Measurements from ENCODE around the gene UBE3C.
"Not testable (repeated sequence)": the region's sequence is repeated elsewhere in the genome, so short reads cannot be mapped to it uniquely, and the experiment has no call there.

UBE3C gene

DNA sequence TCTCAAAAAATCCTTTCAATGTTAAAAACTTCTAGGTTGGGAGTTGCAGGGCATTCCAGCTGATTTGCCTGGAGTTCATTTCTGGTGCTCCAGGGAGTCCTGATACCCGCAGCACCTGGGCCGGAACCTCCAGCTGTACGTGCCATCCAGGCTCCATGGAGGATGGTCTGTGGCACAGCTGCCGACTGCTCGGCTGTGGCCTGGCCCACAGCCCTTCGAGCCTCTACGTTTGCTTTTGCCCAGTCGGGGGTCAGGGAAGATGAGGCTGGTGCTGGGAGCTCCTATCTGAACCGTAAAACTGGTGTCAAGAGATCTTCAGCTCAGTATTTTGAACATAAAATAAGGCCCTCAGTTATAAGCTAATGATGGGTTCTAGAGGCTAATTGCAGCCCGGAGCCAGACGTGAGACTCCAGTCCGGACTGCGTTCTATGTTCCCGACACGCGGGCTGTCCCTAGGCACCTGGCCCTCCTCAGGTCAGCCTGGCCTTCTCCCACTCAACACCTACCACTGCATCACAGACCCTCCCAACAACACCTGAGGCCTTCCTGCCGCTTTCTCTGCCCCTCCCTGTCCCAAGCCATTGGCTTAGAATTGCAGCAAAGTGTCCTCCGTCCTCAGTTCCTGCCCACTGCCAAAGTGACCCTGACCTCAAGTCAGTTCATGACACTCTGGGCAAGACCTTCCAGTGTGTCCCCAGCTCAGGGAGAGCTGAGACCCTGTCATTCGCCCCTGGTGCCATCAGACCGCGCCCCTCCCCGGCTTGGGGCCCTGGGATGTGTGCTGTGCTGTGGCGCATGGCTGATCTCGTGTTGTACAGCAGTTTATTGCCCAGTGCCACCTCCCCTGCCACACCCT is 133.9 kb downstream of the UBE3C start:
- Histone ChIP-seq H3K4me3 (ENCODE audit: low read length) (no peak overlapping the region), H3K36me3 (ENCODE audit: control insufficient read depth, insufficient read depth, low read length) (peaks cover 17% of the 10 kb centered on the region), H3K27me3 (ENCODE audit: control insufficient read depth, insufficient read depth, low read length) (no peaks in the 10 kb centered on the region), H3K27ac (ENCODE audit: low read depth, low read length) (peak overlapping the region; percentile 4), H3K9ac (ENCODE audit: low read length) (peak overlapping the region; percentile 10), H3K4me1 (ENCODE audit: control insufficient read depth, insufficient read depth, low read length) (no peaks in the 10 kb centered on the region)

DNA sequence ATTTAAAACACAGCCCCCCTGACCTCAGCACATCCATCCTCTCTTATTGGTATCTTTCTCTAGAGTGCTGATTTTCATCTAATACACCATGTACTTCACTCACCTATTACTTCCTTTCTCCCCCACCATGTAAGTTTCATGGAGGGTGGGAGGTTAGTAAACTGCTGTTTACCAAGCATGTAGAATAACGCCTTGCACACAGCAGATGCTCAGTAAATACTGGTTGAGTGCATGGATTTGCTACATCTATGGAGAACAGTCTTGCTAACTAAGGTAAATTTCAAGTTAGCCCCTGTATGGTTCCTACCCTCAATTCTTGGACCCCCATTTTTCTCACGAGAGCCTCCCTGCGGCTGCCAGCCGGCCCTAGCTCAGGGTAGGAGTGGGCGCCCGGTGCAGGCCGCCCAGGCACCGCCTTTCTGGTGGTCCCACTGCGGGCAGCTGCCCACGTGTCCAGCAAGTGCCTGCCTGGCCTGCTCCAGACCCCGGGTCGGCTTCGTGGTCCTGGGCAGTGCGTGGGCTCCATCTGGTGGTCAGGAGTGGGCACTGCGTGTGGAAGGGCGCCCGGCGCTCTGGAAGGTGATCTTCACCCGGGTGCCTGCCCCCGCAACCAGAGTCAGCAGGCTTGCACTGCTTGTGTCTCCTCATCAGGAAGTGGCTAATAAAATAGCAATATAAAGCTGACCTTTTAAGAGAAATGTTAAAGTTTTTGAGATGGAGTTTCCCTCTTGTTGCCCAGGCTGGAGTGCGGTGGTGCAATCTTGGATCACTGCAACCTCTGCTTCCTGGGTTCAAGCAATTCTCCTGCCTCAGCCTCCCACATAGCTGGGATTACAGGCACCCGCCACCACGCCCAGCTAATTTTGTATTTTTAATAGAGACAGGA is 134.7 kb downstream of the UBE3C start:
- H3K4me3 ChIP-seq (ENCODE audit: low read length): no peak overlapping the region
- H3K36me3 ChIP-seq (ENCODE audit: control insufficient read depth, insufficient read depth, low read length): peaks cover 9% of the 10 kb centered on the region
- H3K27ac ChIP-seq (ENCODE audit: low read depth, low read length): no peak overlapping the region
- H3K9ac ChIP-seq (ENCODE audit: low read length): no peak overlapping the region
- H3K4me1 ChIP-seq (ENCODE audit: control insufficient read depth, insufficient read depth, low read length): no peaks in the 10 kb centered on the region
- H3K27me3 ChIP-seq (ENCODE audit: control insufficient read depth, insufficient read depth, low read length): no peaks in the 10 kb centered on the region

DNA sequence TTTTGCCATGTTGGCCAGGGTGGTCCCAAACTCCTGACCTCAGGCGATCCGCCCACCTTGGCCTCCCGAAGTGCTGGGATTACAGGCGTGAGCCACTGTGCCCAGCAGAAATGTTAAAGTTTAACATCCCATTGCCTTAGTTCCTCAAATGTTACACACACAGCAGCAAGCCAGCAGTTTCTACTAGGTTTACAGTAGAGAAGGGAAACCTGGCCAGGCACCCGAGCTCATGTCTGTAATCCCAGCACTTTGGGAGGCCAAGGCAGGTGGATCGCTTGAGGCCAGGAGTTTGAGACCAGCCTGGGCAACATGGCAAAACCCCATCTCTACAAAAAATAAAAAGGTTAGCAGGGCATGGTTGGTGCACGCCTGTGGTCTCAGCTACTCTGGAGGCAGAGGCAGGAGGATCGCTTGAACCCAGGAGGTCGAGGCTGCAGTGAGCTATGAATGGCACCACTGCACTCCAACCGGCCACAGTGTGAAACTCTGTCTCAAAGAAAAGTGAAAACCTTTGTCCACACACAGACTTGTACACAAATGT is 135.4 kb downstream of the UBE3C start:
- not testable (repeated sequence) for H3K4me3 ChIP-seq (ENCODE audit: low read length); H3K4me1 ChIP-seq (ENCODE audit: control insufficient read depth, insufficient read depth, low read length); H3K36me3 ChIP-seq (ENCODE audit: control insufficient read depth, insufficient read depth, low read length); H3K27ac ChIP-seq (ENCODE audit: low read depth, low read length); H3K9ac ChIP-seq (ENCODE audit: low read length); H3K27me3 ChIP-seq (ENCODE audit: control insufficient read depth, insufficient read depth, low read length)

DNA sequence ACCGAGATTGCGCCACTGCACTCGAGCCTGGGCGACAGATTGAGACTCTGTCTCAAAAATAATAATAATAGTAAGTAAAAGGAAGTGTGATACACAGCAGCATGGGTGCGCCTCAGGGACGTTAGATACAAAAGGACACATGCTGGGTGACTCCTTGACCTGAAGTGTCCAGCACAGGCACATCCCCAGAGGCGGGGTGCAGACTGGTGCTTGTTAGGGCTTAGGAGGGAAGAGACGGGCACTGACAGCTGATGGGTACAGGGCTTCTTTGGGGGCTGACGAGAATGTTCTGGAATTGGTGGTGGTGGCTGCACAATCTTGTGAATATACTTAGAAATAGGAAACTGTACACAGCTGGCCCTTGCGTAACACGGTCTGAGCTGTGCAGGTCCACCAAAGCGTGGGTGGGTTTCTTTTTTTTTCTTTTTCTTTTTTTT is 136.3 kb downstream of the UBE3C start:
- no peak overlapping the region for H3K9ac ChIP-seq (ENCODE audit: low read length)
- no peaks in the 10 kb centered on the region for H3K36me3 ChIP-seq (ENCODE audit: control insufficient read depth, insufficient read depth, low read length)
- H3K4me3 ChIP-seq (ENCODE audit: low read length): no peak overlapping the region
- H3K27ac ChIP-seq (ENCODE audit: low read depth, low read length): no peak overlapping the region
- no peaks in the 10 kb centered on the region for H3K4me1 ChIP-seq (ENCODE audit: control insufficient read depth, insufficient read depth, low read length)
- H3K27me3 ChIP-seq (ENCODE audit: control insufficient read depth, insufficient read depth, low read length): no peaks in the 10 kb centered on the region

DNA sequence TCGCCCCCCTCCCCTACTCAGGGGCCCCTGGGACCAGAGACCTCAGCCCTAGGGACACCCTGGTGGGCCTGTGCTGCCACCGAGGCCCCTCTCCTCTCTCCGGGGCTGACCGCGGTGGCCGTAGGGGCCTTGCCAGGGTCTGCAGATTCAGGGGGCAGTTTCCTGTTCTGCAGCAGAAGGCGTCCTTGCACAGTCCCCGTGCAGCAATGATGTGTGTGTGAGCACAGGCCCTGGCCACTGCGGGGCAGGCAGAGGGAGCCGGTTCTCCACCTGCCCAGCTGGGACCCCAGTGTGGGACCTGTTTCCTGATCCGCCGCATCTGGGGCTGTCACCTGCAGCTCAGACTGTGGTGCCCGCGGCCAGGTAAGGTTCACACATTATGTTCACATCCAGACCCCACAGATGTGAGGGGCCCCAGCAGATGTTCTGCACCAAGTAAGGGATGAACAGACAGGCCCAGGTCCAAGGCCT is 137.4 kb downstream of the UBE3C start:
- H3K27ac ChIP-seq (ENCODE audit: low read depth, low read length): no peak overlapping the region
- H3K4me3 ChIP-seq (ENCODE audit: low read length): no peak overlapping the region
- H3K36me3 ChIP-seq (ENCODE audit: control insufficient read depth, insufficient read depth, low read length): no peaks in the 10 kb centered on the region
- no peaks in the 10 kb centered on the region for H3K4me1 ChIP-seq (ENCODE audit: control insufficient read depth, insufficient read depth, low read length)
- H3K9ac ChIP-seq (ENCODE audit: low read length): no peak overlapping the region
- H3K27me3 ChIP-seq (ENCODE audit: control insufficient read depth, insufficient read depth, low read length): no peaks in the 10 kb centered on the region

DNA sequence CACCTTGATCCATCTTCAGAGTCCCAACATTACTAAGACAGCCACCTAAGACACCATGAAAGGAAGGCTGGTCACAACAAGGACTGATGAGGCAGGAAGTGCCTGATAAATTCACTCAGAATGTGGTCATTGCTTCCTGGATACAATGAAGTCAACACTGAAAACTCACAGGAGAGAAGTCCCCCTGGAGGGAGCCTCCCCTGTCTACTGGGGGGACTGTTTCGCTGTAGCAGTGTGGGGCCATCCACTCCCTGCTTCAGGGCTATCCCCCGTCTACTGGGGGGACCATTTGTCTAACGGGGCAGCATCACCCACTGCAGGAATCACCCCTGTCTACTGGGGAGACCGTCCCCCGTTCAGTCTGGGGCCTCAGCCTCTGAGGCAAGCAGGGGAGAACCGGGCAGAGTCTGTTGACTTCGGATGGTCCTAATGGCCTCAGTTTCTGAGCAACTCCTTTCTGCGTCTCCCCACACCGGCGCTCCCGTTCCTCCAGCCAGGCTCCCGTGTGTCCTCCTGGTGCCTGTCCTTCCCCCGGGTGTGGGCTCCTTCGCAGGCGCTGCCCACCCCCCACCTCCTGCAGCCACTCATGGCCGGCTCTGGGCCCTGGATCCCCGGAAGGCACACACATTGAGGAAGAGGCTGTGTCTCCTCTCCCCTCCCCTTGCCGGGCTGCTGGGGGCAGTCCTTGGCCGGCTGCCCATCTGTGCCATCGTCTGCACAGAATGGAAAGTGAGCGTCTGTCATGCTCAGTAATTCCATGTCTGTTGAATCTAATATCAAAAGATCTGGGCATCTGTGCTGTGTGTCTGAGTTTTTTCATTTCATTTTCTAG is 138.2 kb downstream of the UBE3C start:
- no peak overlapping the region for H3K9ac ChIP-seq (ENCODE audit: low read length)
- H3K4me3 ChIP-seq (ENCODE audit: low read length): no peak overlapping the region
- H3K36me3 ChIP-seq (ENCODE audit: control insufficient read depth, insufficient read depth, low read length): no peaks in the 10 kb centered on the region
- no peaks in the 10 kb centered on the region for H3K4me1 ChIP-seq (ENCODE audit: control insufficient read depth, insufficient read depth, low read length)
- no peak overlapping the region for H3K27ac ChIP-seq (ENCODE audit: low read depth, low read length)
- no peaks in the 10 kb centered on the region for H3K27me3 ChIP-seq (ENCODE audit: control insufficient read depth, insufficient read depth, low read length)

DNA sequence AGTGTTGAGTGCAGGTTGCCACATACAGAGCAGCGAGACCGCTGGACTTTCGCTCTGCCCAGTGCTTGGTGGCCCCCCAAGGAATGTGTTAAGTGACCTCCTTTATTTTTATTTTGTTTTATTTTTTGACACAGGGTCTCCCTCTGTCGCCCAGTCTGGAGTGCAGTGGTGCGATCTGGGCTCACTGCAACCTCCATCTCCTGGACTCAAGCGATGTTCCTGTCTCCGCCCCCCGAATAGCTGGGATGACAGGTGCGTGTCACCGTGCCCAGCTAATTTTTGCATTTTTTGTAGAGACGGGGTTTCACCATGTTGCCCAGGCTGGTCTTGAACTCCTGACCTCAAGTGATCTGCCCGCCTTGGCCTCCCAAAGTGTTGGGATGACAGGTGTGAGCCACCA is 138.8 kb downstream of the UBE3C start:
- not testable (repeated sequence) for H3K4me1 ChIP-seq (ENCODE audit: control insufficient read depth, insufficient read depth, low read length); H3K27me3 ChIP-seq (ENCODE audit: control insufficient read depth, insufficient read depth, low read length); H3K27ac ChIP-seq (ENCODE audit: low read depth, low read length); H3K4me3 ChIP-seq (ENCODE audit: low read length); H3K36me3 ChIP-seq (ENCODE audit: control insufficient read depth, insufficient read depth, low read length); H3K9ac ChIP-seq (ENCODE audit: low read length)

DNA sequence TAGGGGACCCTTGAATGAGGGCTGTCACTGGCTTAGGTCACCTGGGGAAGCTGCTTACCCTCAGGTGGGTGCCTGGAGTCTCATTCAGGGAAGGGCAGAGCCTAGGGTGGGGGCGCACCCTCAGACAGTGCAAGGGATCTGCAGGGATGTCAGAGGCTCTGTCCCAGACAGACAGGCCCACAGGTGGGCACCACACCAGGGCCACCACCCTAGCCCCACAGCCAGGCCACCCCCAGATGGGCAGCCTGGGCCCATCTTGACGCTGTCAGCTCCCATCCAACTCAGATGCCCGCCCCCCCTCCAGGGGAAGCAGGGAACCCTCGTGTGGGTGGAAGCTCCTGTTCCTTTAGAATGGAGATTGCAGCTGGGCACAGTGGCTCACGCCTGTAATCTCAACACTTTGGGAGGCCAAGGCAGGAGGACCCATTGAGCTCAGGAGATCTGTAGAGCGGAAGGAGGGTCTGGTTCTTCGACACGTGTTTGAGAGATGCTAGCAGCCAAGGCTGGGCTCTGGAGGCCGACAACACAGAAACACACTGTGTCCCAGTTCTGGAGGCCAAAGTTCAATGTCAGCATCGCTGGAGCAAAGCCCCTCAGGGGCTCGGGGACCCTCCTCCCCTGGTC is 139.6 kb downstream of the UBE3C start:
- Histone ChIP-seq H3K4me1 (ENCODE audit: control insufficient read depth, insufficient read depth, low read length) (no peaks in the 10 kb centered on the region), H3K36me3 (ENCODE audit: control insufficient read depth, insufficient read depth, low read length) (no peaks in the 10 kb centered on the region), H3K27ac (ENCODE audit: low read depth, low read length) (no peak overlapping the region), H3K9ac (ENCODE audit: low read length) (no peak overlapping the region), H3K27me3 (ENCODE audit: control insufficient read depth, insufficient read depth, low read length) (no peaks in the 10 kb centered on the region), H3K4me3 (ENCODE audit: low read length) (no peak overlapping the region)

DNA sequence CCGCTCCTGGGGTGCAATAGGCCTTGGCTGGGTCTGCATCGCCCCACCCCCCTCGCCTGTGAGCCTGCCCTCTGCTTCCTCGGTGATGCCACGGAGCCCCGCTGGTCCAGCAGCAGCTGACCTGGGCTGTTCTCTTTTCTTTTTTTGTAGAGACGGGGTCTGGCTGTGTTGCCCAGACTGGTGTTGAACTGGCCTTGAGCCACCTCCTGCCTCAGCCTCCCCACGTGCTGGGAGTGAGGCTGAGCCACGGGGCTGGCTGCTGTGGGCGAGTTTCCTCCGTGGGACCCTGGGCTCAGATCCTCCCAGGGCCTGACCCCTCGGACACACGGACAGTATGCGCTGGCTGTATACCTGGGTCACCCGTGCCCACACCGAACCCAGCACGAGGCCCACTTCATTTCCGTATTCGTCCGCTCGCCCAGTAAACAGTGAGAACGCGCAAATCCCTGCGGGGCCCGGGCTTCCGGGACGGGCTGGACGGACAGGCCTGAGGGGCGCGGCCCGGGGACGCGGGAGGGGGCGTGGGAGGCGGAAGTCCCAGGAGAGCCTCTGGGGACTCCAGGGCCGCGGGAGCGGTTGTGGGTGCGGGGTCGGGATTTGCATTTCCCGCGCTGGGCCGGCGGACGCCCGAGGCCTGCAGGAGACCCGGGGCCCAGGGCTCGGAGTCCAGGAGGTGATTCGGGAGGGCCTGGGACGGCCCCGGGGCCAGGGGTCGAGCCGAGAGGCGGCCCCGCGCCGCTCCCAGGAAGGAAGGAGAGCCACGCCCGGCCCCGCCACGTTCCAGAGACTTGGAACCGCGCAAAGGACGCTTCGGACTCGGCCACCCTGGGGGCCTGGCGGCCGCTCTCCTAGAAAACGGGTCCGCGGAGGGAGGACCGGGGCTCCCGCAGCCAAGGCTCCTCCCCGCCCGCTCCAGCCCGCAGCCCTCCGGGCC is 140.3 kb downstream of the UBE3C start:
- H3K27ac ChIP-seq (ENCODE audit: low read depth, low read length): no peak overlapping the region
- no peaks in the 10 kb centered on the region for H3K27me3 ChIP-seq (ENCODE audit: control insufficient read depth, insufficient read depth, low read length)
- no peaks in the 10 kb centered on the region for H3K4me1 ChIP-seq (ENCODE audit: control insufficient read depth, insufficient read depth, low read length)
- peak overlapping the region; percentile 24 for H3K9ac ChIP-seq (ENCODE audit: low read length)
- peak overlapping the region; percentile 66 for H3K4me3 ChIP-seq (ENCODE audit: low read length)
- H3K36me3 ChIP-seq (ENCODE audit: control insufficient read depth, insufficient read depth, low read length): no peaks in the 10 kb centered on the region

DNA sequence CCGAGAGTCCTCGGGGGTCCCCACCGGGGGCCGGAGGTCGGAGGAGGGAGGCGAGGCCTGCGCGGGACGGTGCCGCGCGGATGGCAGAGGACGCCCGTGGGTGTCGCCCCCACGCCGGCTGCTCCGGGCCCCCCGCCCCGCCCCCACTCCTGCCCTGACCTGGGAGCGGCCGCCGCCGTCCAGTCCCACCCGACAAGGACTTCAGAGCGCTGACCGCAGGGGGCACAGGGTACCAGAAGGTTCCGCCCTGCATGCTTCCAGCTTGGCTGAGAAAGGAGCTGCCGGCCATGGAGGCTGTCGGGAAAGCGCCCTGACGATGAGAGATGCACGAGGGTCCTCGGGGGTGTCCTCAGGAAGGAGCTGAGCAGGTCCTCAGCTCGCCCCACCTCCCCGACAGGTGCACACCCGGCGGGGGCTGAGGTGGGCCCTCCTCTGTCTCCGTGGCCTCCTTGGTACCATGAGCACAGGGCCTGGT is 141.1 kb downstream of the UBE3C start:
- no peaks in the 10 kb centered on the region for H3K27me3 ChIP-seq (ENCODE audit: control insufficient read depth, insufficient read depth, low read length)
- H3K4me3 ChIP-seq (ENCODE audit: low read length): peak overlapping the region; percentile 66
- no peak overlapping the region for H3K27ac ChIP-seq (ENCODE audit: low read depth, low read length)
- H3K36me3 ChIP-seq (ENCODE audit: control insufficient read depth, insufficient read depth, low read length): no peaks in the 10 kb centered on the region
- H3K4me1 ChIP-seq (ENCODE audit: control insufficient read depth, insufficient read depth, low read length): no peaks in the 10 kb centered on the region
- H3K9ac ChIP-seq (ENCODE audit: low read length): no peak overlapping the region
